HepG2 (cell line): ENCODE data around the gene WDR76. TPM values are rescaled to one million over a fixed set of nuclear protein-coding genes. Genes with fewer than 3 reads are reported as not detected.

Source experiments
- AFF4 ChIP-seq: sonication (generic); formaldehyde crosslinking; IDR thresholded peaks from 2 replicates; pipeline ENCODE4 v1.4.0; 2020; ENCODE audit warnings: missing genetic modification reagents
- DPF2 ChIP-seq: sonication (generic); formaldehyde crosslinking; IDR thresholded peaks from 2 replicates; pipeline ENCODE4 v1.4.0; 2020; ENCODE audit warnings: mild to moderate bottlenecking, low read depth, missing genetic modification reagents, borderline replicate concordance
- EP300 ChIP-seq, 3 experiments: sonication (generic) in 1 of 3; formaldehyde crosslinking in 1 of 3; IDR thresholded peaks; 2 replicates each; pipeline versions ENCODE4 v1.5.1 to v1.6.1; 2011 to 2020; ENCODE audit warnings: low read depth in 2 of 3, low read length in 2 of 3, borderline replicate concordance in 1 of 3, improper control_type of control experiment in 1 of 3, mild to moderate bottlenecking in 1 of 3, missing genetic modification reagents in 1 of 3, moderate library complexity in 1 of 3
- NCOR1 ChIP-seq: fragments of 200-600 bp; sonication (generic); IDR thresholded peaks from 2 replicates; pipeline ENCODE4 v1.7.0; 2017; ENCODE audit warnings: antibody characterized with exemption, low read length, borderline replicate concordance
- PCBP2 ChIP-seq: fragments of 200-400 bp; formaldehyde crosslinking; optimal IDR thresholded peaks from 2 replicates; pipeline ENCODE3; 2018; ENCODE audit warnings: low read length, low read depth; ENCODE audit not compliant: poor library complexity, severe bottlenecking
- SMAD3 ChIP-seq: sonication (generic); formaldehyde crosslinking; IDR thresholded peaks from 2 replicates; pipeline ENCODE4 v1.4.0; 2020; ENCODE audit warnings: missing genetic modification reagents
- SNAPC4 ChIP-seq: sonication (generic); formaldehyde crosslinking; IDR thresholded peaks from 2 replicates; pipeline ENCODE4 v1.4.0; 2020; ENCODE audit warnings: mild to moderate bottlenecking, missing genetic modification reagents
- SRSF9 ChIP-seq: fragments of 200-400 bp; formaldehyde crosslinking; IDR thresholded peaks from 2 replicates; pipeline ENCODE4 v1.6.1; 2018; ENCODE audit warnings: borderline replicate concordance, mild to moderate bottlenecking, low read depth, low read length; ENCODE audit not compliant: insufficient read depth, poor library complexity, severe bottlenecking
- ZKSCAN8 ChIP-seq: IDR thresholded peaks from 2 replicates; pipeline ENCODE4 v1.6.1; 2016; ENCODE audit warnings: borderline replicate concordance, missing genetic modification reagents, missing compliant biosample characterization
- ZNF232 ChIP-seq: sonication (generic); formaldehyde crosslinking; IDR thresholded peaks from 2 replicates; pipeline ENCODE4 v1.4.0; 2020; ENCODE audit warnings: missing genetic modification reagents, borderline replicate concordance
- ZNF563 ChIP-seq: sonication (generic); formaldehyde crosslinking; IDR thresholded peaks from 2 replicates; pipeline ENCODE4 v1.8.0; 2022; ENCODE audit warnings: mild to moderate bottlenecking, moderate library complexity, missing genetic modification reagents
- polyA plus RNA-seq, 8 experiments: library from polyadenylated mRNA; depleted of rRNA in 3 of 8; stranded (reverse) in 7 of 8; unstranded in 1 of 8; fragments of >200 nt; fragmentation: Illumina TruSeq in 4 of 8; extraction: Trizol in 4 of 8; gene quantifications; 2 replicates each; pipeline versions ENCODE4 v1.2.1 to v1.2.3, GENCODE V29; 2011 to 2016; ENCODE audit warnings: low read depth in 4 of 8, missing spikeins in 1 of 8, mixed read lengths in 1 of 8; ENCODE audit not compliant: insufficient read depth in 1 of 8
- total RNA-seq, 5 experiments: library from RNA; depleted of rRNA; stranded (reverse); fragments of >200 nt; fragmentation: Illumina TruSeq; extraction: Trizol; gene quantifications; 2 replicates each; pipeline ENCODE4 v1.2.3, GENCODE V29; 2016; ENCODE audit warnings: low read depth in 1 of 5
- TF ChIP-seq, protein P1 (sequence below): sonication (generic); formaldehyde crosslinking; IDR thresholded peaks from 2 replicates; pipeline ENCODE4 v1.5.0; 2020; ENCODE audit warnings: missing genetic modification reagents
- TF ChIP-seq, protein P2 (sequence below): sonication (generic); formaldehyde crosslinking; IDR thresholded peaks from 2 replicates; pipeline ENCODE4 v1.8.0; 2022; ENCODE audit warnings: mild to moderate bottlenecking, missing genetic modification reagents; ENCODE audit not compliant: insufficient replicate concordance

WDR76 gene
- total and polyA plus RNA-seq, 2 of the 13 experiments (the other 11 are each of a cell fraction or from before 2014, with no cell fraction given): 1.1 to 9.7 TPM

GRCh38 chr15:43800286-43801141, 26.3 kb upstream of the WDR76 start, which contains the start of gene HYPK (continued):
- 0 out of 2 replicates have a peak, but pooled peaks have one; percentile 31 for TF ChIP-seq ZNF232
- no peak for TF ChIP-seq NCOR1
- 0 out of 2 replicates have a peak, but pooled peaks have one; percentile 20 for TF ChIP-seq SMAD3 (CRISPR knock-in tag)
- 0 out of 2 replicates have a peak, but pooled peaks have one; percentile 27 for TF ChIP-seq ZKSCAN8 (CRISPR knock-in tag)
- TF ChIP-seq, protein P1, sequence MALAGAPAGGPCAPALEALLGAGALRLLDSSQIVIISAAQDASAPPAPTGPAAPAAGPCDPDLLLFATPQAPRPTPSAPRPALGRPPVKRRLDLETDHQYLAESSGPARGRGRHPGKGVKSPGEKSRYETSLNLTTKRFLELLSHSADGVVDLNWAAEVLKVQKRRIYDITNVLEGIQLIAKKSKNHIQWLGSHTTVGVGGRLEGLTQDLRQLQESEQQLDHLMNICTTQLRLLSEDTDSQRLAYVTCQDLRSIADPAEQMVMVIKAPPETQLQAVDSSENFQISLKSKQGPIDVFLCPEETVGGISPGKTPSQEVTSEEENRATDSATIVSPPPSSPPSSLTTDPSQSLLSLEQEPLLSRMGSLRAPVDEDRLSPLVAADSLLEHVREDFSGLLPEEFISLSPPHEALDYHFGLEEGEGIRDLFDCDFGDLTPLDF (CRISPR knock-in tag): no peak
- no peak for TF ChIP-seq ZNF563
- TF ChIP-seq DPF2 (CRISPR knock-in tag): no peak
- TF ChIP-seq PCBP2: no peak
- TF ChIP-seq SRSF9: no peak
- TF ChIP-seq, protein P2, sequence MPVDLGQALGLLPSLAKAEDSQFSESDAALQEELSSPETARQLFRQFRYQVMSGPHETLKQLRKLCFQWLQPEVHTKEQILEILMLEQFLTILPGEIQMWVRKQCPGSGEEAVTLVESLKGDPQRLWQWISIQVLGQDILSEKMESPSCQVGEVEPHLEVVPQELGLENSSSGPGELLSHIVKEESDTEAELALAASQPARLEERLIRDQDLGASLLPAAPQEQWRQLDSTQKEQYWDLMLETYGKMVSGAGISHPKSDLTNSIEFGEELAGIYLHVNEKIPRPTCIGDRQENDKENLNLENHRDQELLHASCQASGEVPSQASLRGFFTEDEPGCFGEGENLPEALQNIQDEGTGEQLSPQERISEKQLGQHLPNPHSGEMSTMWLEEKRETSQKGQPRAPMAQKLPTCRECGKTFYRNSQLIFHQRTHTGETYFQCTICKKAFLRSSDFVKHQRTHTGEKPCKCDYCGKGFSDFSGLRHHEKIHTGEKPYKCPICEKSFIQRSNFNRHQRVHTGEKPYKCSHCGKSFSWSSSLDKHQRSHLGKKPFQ (CRISPR knock-in tag): no peak
- peak; percentile 54; the same call in 1 of the 2 replicates for TF ChIP-seq SNAPC4 (CRISPR knock-in tag)
- TF ChIP-seq EP300 (IDR thresholded peaks at IDR 0.05; ENCODE audit: low read depth in 2 of 2, low read length in 2 of 2): peak in 1 of 2 experiments; percentile 35; a peak in 1 of 4 replicates
- no peak for TF ChIP-seq EP300 (CRISPR knock-in tag; IDR thresholded peaks at IDR 0.05; ENCODE audit: borderline replicate concordance)
- TF ChIP-seq AFF4 (CRISPR knock-in tag): 0 out of 2 replicates have a peak, but pooled peaks have one; percentile 51
